Liver (tissue), 9 donors: ENCODE measurements around the gene C10orf53. TPM values are rescaled to one million over a fixed set of nuclear protein-coding genes. Genes with fewer than 3 reads are reported as not detected.

Experiments
- DNase-seq: peaks from one replicate; pipeline ENCODE4 v3.0.0-alpha.2; 2017; ENCODE audit warnings: low spot score
- H3K27ac ChIP-seq, 2 donors: one replicate each; pipeline ENCODE4 v1.7.0; 2013; ENCODE audit warnings: inconsistent platforms in 2 of 2, low read length in 2 of 2, control low read depth in 1 of 2, low read depth in 1 of 2, mild to moderate bottlenecking in 1 of 2
- H3K27me3 ChIP-seq, 4 donors: one replicate each; pipeline versions ENCODE4 v1.6.1 to v1.7.0; 2013; ENCODE audit warnings: low read length in 3 of 4, inconsistent platforms in 1 of 4, mild to moderate bottlenecking in 1 of 4, moderate library complexity in 1 of 4; ENCODE audit not compliant: control insufficient read depth in 4 of 4, insufficient read depth in 4 of 4
- H3K36me3 ChIP-seq, 4 donors: one replicate each; pipeline versions ENCODE4 v1.6.1 to v1.7.0; 2013; ENCODE audit warnings: low read length in 3 of 4, mild to moderate bottlenecking in 3 of 4, low read depth in 1 of 4, moderate library complexity in 1 of 4; ENCODE audit not compliant: control insufficient read depth in 4 of 4, insufficient read depth in 3 of 4
- H3K4me1 ChIP-seq, 4 donors: one replicate each; pipeline versions ENCODE4 v1.6.1 to v1.7.0; 2013; ENCODE audit warnings: low read length in 3 of 4, mild to moderate bottlenecking in 3 of 4, moderate library complexity in 1 of 4; ENCODE audit not compliant: control insufficient read depth in 4 of 4, insufficient read depth in 4 of 4
- H3K4me3 ChIP-seq, 3 donors: one replicate each; pipeline versions ENCODE4 v1.6.1 to v1.7.0; 2013; ENCODE audit warnings: low read length in 3 of 3, control low read depth in 1 of 3, low read depth in 1 of 3, mild to moderate bottlenecking in 1 of 3
- H3K9ac ChIP-seq, 2 donors: one replicate each; pipeline ENCODE4 v1.7.0; 2013; ENCODE audit warnings: low read length in 2 of 2, mild to moderate bottlenecking in 2 of 2, moderate library complexity in 2 of 2, control low read depth in 1 of 2, low read depth in 1 of 2
- H3K9me3 ChIP-seq, 4 donors: one replicate each; pipeline versions ENCODE4 v1.6.1 to v1.7.0; 2013; ENCODE audit warnings: low read length in 3 of 4; ENCODE audit not compliant: control insufficient read depth in 4 of 4
- EGR1 ChIP-seq, 2 donors: IDR thresholded peaks; 2 replicates each; pipeline ENCODE4 v1.6.1; 2016 to 2018; ENCODE audit warnings: antibody characterized with exemption in 2 of 2, low read depth in 2 of 2
- FOXA1 ChIP-seq: IDR thresholded peaks from 2 replicates; pipeline ENCODE4 v1.6.1; 2016; ENCODE audit warnings: antibody characterized with exemption
- FOXA2 ChIP-seq: IDR thresholded peaks from 2 replicates; pipeline ENCODE4 v1.6.1; 2016; ENCODE audit warnings: antibody characterized with exemption
- GABPA ChIP-seq, 2 donors: IDR thresholded peaks in 1 of 2; conservative IDR thresholded peaks in 1 of 2; 2 replicates each; pipeline ENCODE4 v1.6.1; 2016; ENCODE audit warnings: antibody characterized with exemption in 2 of 2, mild to moderate bottlenecking in 1 of 2, moderate library complexity in 1 of 2
- HNF4A ChIP-seq, 2 donors: conservative IDR thresholded peaks; 2 replicates each; pipeline ENCODE4 v1.6.1; 2016; ENCODE audit warnings: antibody characterized with exemption in 2 of 2, mild to moderate bottlenecking in 2 of 2
- JUND ChIP-seq, 2 donors: IDR thresholded peaks; 2 replicates each; pipeline ENCODE4 v1.6.1; 2016; ENCODE audit warnings: antibody characterized with exemption in 2 of 2
- NR2F2 ChIP-seq: IDR thresholded peaks from 2 replicates; pipeline ENCODE4 v1.6.1; 2016; ENCODE audit warnings: antibody characterized with exemption
- RAD21 ChIP-seq, 2 donors: IDR thresholded peaks; 2 replicates each; pipeline ENCODE4 v1.6.1; 2016; ENCODE audit warnings: antibody characterized with exemption in 2 of 2, mild to moderate bottlenecking in 2 of 2
- REST ChIP-seq: IDR thresholded peaks from 2 replicates; pipeline ENCODE4 v1.6.1; 2016; ENCODE audit warnings: antibody characterized with exemption, mild to moderate bottlenecking
- RXRA ChIP-seq, 2 donors: IDR thresholded peaks; 2 replicates each; pipeline ENCODE4 v1.6.1; 2017 to 2018; ENCODE audit warnings: antibody characterized with exemption in 2 of 2, mild to moderate bottlenecking in 1 of 2
- SP1 ChIP-seq: IDR thresholded peaks from 2 replicates; pipeline ENCODE4 v1.6.1; 2018; ENCODE audit warnings: antibody characterized with exemption, mild to moderate bottlenecking
- TAF1 ChIP-seq: conservative IDR thresholded peaks from 2 replicates; pipeline ENCODE4 v1.6.1; 2016; ENCODE audit warnings: antibody characterized with exemption, mild to moderate bottlenecking
- YY1 ChIP-seq: IDR thresholded peaks from 2 replicates; pipeline ENCODE4 v1.6.1; 2016; ENCODE audit warnings: antibody characterized with exemption, mild to moderate bottlenecking
- WGBS: extraction: QIAGEN DNeasy Blood & Tissue Kit; methylation state at CpG from one replicate; pipeline ENCODE4 v1.1.7; 2013; 5-methylcytosine and 5-hydroxymethylcytosine counted together
- polyA plus RNA-seq, 2 donors: library from polyadenylated mRNA; stranded (reverse) in 1 of 2; unstranded in 1 of 2; fragments of 200-250 nt in 1 of 2; fragments of >200 nt in 1 of 2; fragmentation: Nextera tagmentation in 1 of 2; extraction: Ambion mirVana in 1 of 2; gene quantifications; one replicate each; pipeline versions ENCODE4 v1.2.1 to v1.2.3, GENCODE V29; 2013 to 2015
- total RNA-seq, 2 donors: library from RNA; depleted of rRNA; stranded (reverse); fragments of >200 nt; gene quantifications; one replicate each; pipeline ENCODE4 v1.2.3, GENCODE V29; 2014
- TF ChIP-seq, protein P1 (sequence below): IDR thresholded peaks from 2 replicates; pipeline ENCODE4 v1.6.1; 2016; ENCODE audit warnings: antibody characterized with exemption
- TF ChIP-seq, protein P2 (sequence below): IDR thresholded peaks from 2 replicates; pipeline ENCODE4 v1.6.1; 2016; ENCODE audit warnings: antibody characterized with exemption
- TF ChIP-seq, protein P3 (sequence below): fragments of 150-350 bp; IDR thresholded peaks from 2 replicates; pipeline ENCODE4 v1.5.1; 2017; ENCODE audit warnings: improper control_type of control experiment, low read depth, low read length; ENCODE audit not compliant: missing input control
- donor health status: healthy.
- donor health status: healthy.
- donor health status: healthy.
- donor health status: healthy.
- donor health status: healthy.

C10orf53 gene
- total and polyA plus RNA-seq, 4 donors, result not detected

DNA sequence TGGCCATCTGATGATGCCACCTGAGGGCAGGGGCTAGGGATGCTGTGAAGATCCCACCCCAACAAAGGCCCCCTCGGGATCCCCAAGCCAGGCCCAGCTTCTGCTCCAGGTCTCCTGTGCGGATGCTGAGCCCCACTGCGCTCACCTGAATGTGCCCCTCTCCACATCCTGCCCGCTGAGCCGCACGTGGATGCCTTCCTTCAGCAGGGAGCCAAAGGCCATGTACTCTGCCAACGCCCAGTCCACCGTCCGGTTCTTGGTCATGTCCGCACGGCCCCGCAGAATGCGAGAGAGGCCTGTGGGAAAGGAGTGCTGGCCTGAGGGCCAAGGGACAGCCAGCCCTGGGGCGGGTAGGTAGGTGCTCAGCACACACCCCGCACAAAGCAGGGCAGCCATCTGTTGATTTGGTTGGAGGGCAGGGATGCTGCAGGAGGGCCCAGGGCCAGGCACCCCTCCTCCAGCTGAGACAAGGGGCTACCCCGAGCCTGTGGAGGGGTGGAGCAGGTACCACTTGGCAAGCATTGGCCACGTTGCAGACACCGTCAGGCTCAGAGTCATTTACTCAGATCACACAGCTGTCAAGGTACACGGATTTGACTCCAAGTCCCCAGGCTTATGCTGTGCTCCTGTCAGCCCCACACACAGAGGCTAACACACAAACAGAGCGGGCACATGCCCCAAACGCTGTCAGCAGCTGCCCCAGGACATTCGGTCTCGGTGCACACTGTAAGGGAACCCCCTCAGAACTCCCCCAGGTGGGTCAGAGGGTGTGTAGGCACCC lies 63.4 kb downstream of the C10orf53 start:
- Histone ChIP-seq H3K9me3 (no peaks in the 10 kb centered on the region), H3K27me3 (no peaks in the 10 kb centered on the region), H3K36me3 (peaks cover 19 to 93% (median 42%) of the 10 kb centered on the region in 4 donors), H3K9ac (no peak overlapping the region), H3K4me1 (no peaks in the 10 kb centered on the region), H3K27ac (no peak overlapping the region), H3K4me3 (no peak overlapping the region)
- no peak for DNase-seq
- 91% methylated on average over 23 of the region's 23 CpGs for WGBS
- no peak for TF ChIP-seq EGR1 (IDR thresholded peaks at IDR 0.05; ENCODE audit: low read depth in 2 of 2)
- no peak for TF ChIP-seq GABPA (IDR thresholded peaks at IDR 0.05 in 1 of 2, conservative IDR thresholded peaks at IDR 0.05 in 1 of 2)
- no peak for TF ChIP-seq REST
- TF ChIP-seq FOXA2, result no peak
- TF ChIP-seq YY1, result no peak
- TF ChIP-seq, protein P1, sequence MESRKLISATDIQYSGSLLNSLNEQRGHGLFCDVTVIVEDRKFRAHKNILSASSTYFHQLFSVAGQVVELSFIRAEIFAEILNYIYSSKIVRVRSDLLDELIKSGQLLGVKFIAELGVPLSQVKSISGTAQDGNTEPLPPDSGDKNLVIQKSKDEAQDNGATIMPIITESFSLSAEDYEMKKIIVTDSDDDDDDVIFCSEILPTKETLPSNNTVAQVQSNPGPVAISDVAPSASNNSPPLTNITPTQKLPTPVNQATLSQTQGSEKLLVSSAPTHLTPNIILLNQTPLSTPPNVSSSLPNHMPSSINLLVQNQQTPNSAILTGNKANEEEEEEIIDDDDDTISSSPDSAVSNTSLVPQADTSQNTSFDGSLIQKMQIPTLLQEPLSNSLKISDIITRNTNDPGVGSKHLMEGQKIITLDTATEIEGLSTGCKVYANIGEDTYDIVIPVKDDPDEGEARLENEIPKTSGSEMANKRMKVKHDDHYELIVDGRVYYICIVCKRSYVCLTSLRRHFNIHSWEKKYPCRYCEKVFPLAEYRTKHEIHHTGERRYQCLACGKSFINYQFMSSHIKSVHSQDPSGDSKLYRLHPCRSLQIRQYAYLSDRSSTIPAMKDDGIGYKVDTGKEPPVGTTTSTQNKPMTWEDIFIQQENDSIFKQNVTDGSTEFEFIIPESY, result no peak
- no peak for TF ChIP-seq RAD21 (IDR thresholded peaks at IDR 0.05)

GRCh38 chr10:49743464-49744075 lies 64.1 kb downstream of the C10orf53 start:
- H3K4me1 ChIP-seq, result no peaks in the 10 kb centered on the region
- 89% methylated on average over 19 of the region's 19 CpGs for WGBS
- DNase-seq, result no peak

More at GRCh38 chr10:49743464-49744075, 64.1 kb downstream of the C10orf53 start:
- Histone ChIP-seq H3K27me3 (no peaks in the 10 kb centered on the region), H3K9ac (no peak overlapping the region), H3K9me3 (no peaks in the 10 kb centered on the region), H3K4me3 (no peak overlapping the region), H3K27ac (no peak overlapping the region), H3K36me3 (peaks cover 19 to 90% (median 40%) of the 10 kb centered on the region in 4 donors)
- TF ChIP-seq, protein P1, result no peak
- TF ChIP-seq RAD21 (IDR thresholded peaks at IDR 0.05) (no peak), FOXA1 (no peak), HNF4A (conservative IDR thresholded peaks at IDR 0.05) (no peak), EGR1 (IDR thresholded peaks at IDR 0.05; ENCODE audit: low read depth in 2 of 2) (no peak), RXRA (IDR thresholded peaks at IDR 0.05) (no peak), YY1 (no peak), SP1 (no peak), NR2F2 (no peak), TAF1 (no peak), GABPA (IDR thresholded peaks at IDR 0.05 in 1 of 2, conservative IDR thresholded peaks at IDR 0.05 in 1 of 2) (no peak), JUND (IDR thresholded peaks at IDR 0.05) (no peak)
- TF ChIP-seq, protein P2, sequence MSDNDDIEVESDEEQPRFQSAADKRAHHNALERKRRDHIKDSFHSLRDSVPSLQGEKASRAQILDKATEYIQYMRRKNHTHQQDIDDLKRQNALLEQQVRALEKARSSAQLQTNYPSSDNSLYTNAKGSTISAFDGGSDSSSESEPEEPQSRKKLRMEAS, result no peak
- TF ChIP-seq, protein P3, sequence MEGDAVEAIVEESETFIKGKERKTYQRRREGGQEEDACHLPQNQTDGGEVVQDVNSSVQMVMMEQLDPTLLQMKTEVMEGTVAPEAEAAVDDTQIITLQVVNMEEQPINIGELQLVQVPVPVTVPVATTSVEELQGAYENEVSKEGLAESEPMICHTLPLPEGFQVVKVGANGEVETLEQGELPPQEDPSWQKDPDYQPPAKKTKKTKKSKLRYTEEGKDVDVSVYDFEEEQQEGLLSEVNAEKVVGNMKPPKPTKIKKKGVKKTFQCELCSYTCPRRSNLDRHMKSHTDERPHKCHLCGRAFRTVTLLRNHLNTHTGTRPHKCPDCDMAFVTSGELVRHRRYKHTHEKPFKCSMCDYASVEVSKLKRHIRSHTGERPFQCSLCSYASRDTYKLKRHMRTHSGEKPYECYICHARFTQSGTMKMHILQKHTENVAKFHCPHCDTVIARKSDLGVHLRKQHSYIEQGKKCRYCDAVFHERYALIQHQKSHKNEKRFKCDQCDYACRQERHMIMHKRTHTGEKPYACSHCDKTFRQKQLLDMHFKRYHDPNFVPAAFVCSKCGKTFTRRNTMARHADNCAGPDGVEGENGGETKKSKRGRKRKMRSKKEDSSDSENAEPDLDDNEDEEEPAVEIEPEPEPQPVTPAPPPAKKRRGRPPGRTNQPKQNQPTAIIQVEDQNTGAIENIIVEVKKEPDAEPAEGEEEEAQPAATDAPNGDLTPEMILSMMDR, result no peak
